Mesothelial cell of epicardium (in vitro differentiated cells): ENCODE data around the gene CYTH3. TPM values are rescaled to one million over a fixed set of nuclear protein-coding genes. Genes with fewer than 3 reads are reported as not detected.

Experiments
- DNase-seq, 2 experiments: peaks; one replicate each; pipeline ENCODE4 v3.0.0; 2021; ENCODE audit warnings: low spot score in 2 of 2; ENCODE audit not compliant: unreplicated experiment in 2 of 2
- H3K27ac Mint-ChIP-seq: 2 replicates; pipeline ENCODE4 v1.8.0; 2021; ENCODE audit warnings: mixed read lengths
- H3K27me3 Mint-ChIP-seq: 2 replicates; pipeline ENCODE4 v1.8.0; 2021; ENCODE audit warnings: low read depth, mixed read lengths
- H3K36me3 Mint-ChIP-seq: 2 replicates; pipeline ENCODE4 v1.8.0; 2021; ENCODE audit warnings: mixed read lengths
- H3K4me1 Mint-ChIP-seq: 2 replicates; pipeline ENCODE4 v1.8.0; 2021; ENCODE audit warnings: mixed read lengths
- H3K4me3 Mint-ChIP-seq: 2 replicates; pipeline ENCODE4 v1.8.0; 2021; ENCODE audit warnings: mild to moderate bottlenecking, moderate library complexity, mixed read lengths
- H3K9me3 Mint-ChIP-seq: 2 replicates; pipeline ENCODE4 v1.8.0; 2021; ENCODE audit warnings: mixed read lengths
- CTCF ChIP-seq: fragments of 200-600 bp; sonication (generic); IDR thresholded peaks from one replicate; pipeline ENCODE4 v1.5.0; 2021; ENCODE audit warnings: antibody characterized with exemption; ENCODE audit not compliant: unreplicated experiment
- total RNA-seq: library from RNA; stranded (reverse); gene quantifications from 3 replicates; pipeline ENCODE4 v1.2.1, GENCODE V29; 2021

The CYTH3 gene
- total RNA-seq: 28.3 to 29.9 TPM (median 29.2 TPM) in 3 replicates

GRCh38 chr7:6272481-6273323 lies at the start of gene CYTH3:
Gene CYTH3, minus strand, starts transcription at chr7:6272624. Its CDS starts 117 bp downstream, at chr7:6272507.
- peak within 1 kb of the TSS; percentile 93 for H3K27ac Mint-ChIP-seq
- no peaks in the 10 kb centered on the region for H3K27me3 Mint-ChIP-seq
- H3K4me3 Mint-ChIP-seq: peak within 1 kb of the TSS; percentile 90
- no peak for TF ChIP-seq CTCF
- DNase-seq: peak; percentile 77 to 88
- H3K9me3 Mint-ChIP-seq: no peaks in the 10 kb centered on the region
- H3K4me1 Mint-ChIP-seq: peaks cover 65% of the 10 kb centered on the region
- H3K36me3 Mint-ChIP-seq: no peaks in the 10 kb centered on the region

- no peaks in the 10 kb centered on the region for H3K36me3 Mint-ChIP-seq
- H3K9me3 Mint-ChIP-seq: no peaks in the 10 kb centered on the region
- H3K27me3 Mint-ChIP-seq: no peaks in the 10 kb centered on the region
- DNase-seq: no peak
- no peak overlapping the region for H3K4me3 Mint-ChIP-seq
- H3K4me1 Mint-ChIP-seq: peaks cover 2% of the 10 kb centered on the region
- TF ChIP-seq CTCF: no peak
- H3K27ac Mint-ChIP-seq: no peak overlapping the region
Observed at GRCh38 chr7:6320791-6321190, 48.4 kb upstream of the CYTH3 start.

GRCh38 chr7:6317797-6318438 lies 45.5 kb upstream of the CYTH3 start:
- no peak for TF ChIP-seq CTCF
- DNase-seq: no peak
- H3K9me3 Mint-ChIP-seq: no peaks in the 10 kb centered on the region
- no peaks in the 10 kb centered on the region for H3K27me3 Mint-ChIP-seq
- no peaks in the 10 kb centered on the region for H3K4me1 Mint-ChIP-seq
- H3K4me3 Mint-ChIP-seq: no peak overlapping the region
- H3K36me3 Mint-ChIP-seq: no peaks in the 10 kb centered on the region
- H3K27ac Mint-ChIP-seq: no peak overlapping the region

- no peaks in the 10 kb centered on the region for H3K4me1 Mint-ChIP-seq
- H3K27me3 Mint-ChIP-seq: no peaks in the 10 kb centered on the region
- DNase-seq: no peak
- H3K27ac Mint-ChIP-seq: no peak overlapping the region
- H3K9me3 Mint-ChIP-seq: no peaks in the 10 kb centered on the region
- H3K4me3 Mint-ChIP-seq: no peak overlapping the region
- no peaks in the 10 kb centered on the region for H3K36me3 Mint-ChIP-seq
- no peak for TF ChIP-seq CTCF
Observed at GRCh38 chr7:6316226-6316625, 43.8 kb upstream of the CYTH3 start.

GRCh38 chr7:6315746-6316145 lies 43.3 kb upstream of the CYTH3 start:
- no peaks in the 10 kb centered on the region for H3K4me1 Mint-ChIP-seq
- no peak overlapping the region for H3K27ac Mint-ChIP-seq
- no peaks in the 10 kb centered on the region for H3K36me3 Mint-ChIP-seq
- no peak overlapping the region for H3K4me3 Mint-ChIP-seq
- H3K9me3 Mint-ChIP-seq: no peaks in the 10 kb centered on the region
- no peak for DNase-seq
- TF ChIP-seq CTCF: no peak
- H3K27me3 Mint-ChIP-seq: no peaks in the 10 kb centered on the region
